HT-29 (cell line): ENCODE results near the gene SMURF2. TPM values are rescaled to one million over a fixed set of nuclear protein-coding genes. Genes with fewer than 3 reads are reported as not detected.

Experiments used
- DNase-seq: peaks from one replicate; pipeline ENCODE4 v3.0.0-alpha.2; 2015; ENCODE audit warnings: low spot score
- total RNA-seq: library from RNA; depleted of rRNA; stranded (reverse); fragments of >200 nt; shearing (Covaris generic); gene quantifications from 2 replicates; pipeline ENCODE4 v1.2.3, GENCODE V29; 2014

The SMURF2 gene
- total RNA-seq, 1 experiment from 2014 or later: 10.7 TPM

GRCh38 chr17:64540118-64540776 lies 121.9 kb downstream of the SMURF2 start:
- DNase-seq: no peak

DNA sequence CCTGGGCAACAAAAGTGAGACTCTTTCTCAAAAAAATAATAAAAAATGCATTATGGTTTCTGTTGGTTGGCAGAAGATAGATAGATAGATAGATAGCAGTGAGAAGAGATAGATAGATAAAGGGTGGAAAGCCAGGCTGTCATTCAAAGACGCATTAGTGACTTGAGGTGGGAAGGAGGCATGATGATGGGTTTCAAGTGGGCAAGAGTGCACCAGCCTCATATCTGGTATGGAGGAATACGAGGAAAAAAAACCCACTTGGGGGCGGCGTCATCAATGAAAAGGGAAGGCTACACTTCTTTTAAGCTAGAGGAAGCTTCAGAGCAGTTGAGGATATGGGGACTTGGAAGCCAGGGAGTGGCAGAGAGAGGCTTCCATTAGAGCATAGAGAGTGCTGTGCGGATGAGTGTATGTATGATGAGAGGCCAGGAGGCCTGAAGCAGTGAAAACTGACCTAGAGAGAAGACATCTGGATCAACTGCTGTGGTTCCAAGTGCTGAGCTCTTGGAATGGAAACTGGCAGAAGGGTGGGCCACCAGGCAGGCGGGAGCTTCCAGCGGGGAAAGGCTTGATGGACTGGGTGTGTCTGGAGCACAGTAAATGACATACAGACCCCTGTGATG lies 123.5 kb downstream of the SMURF2 start:
- DNase-seq: no peak

DNA sequence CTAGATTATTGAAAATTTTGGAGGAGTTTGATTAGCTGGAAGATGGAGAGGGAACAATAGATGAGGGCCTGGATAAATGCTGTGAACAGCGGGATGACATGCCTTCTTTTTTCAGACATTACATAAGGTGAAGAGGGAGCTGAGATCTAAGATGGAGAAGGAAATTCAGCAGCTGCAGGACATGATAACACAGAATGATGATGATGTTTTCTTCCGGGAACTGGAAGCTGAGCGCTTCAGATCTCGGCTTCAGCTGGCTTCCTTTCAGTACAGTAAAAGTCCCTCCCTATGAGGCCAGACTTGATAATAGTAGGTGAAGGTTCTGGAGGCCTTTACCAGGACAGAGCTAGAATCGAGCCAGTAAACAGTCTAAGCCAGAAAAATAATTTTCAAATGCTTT lies 124.6 kb downstream of the SMURF2 start:
- no peak for DNase-seq

GRCh38 chr17:64536913-64537312 lies 125.2 kb downstream of the SMURF2 start:
- no peak for DNase-seq

DNA sequence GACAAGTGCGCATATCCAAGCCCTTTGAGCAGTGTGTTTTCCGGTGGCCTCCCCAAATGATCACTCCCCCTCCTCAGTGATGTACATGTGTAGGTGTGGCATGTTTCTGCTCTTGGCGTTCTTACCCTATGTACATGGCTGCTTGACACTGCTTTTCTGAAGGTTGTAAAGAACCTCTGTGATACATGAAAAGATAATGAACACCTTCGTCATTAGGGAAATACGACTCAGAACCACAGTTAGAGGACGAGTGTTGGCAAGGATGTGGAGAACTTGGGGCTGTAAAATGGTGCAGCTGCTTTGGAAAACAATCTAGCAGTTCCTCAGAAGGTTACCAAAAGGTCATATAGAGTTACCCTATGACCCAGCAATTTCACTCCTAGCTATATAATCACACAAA lies 126.8 kb downstream of the SMURF2 start:
- no peak for DNase-seq

GRCh38 chr17:64534187-64534586 lies 127.9 kb downstream of the SMURF2 start:
- DNase-seq: peak; percentile 42

- DNase-seq: no peak
These were observed 128.3 kb downstream of the SMURF2 start for GRCh38 chr17:64533784-64534183.

- no peak for DNase-seq
These were observed 129.7 kb downstream of the SMURF2 start for GRCh38 chr17:64532409-64532808.

- DNase-seq: no peak
These were observed 130.1 kb downstream of the SMURF2 start for GRCh38 chr17:64531955-64532371.

- no peak for DNase-seq
These were observed 132.9 kb downstream of the SMURF2 start for GRCh38 chr17:64529221-64529620.

- no peak for DNase-seq
These were observed 134.2 kb downstream of the SMURF2 start for GRCh38 chr17:64527914-64528313.

DNA sequence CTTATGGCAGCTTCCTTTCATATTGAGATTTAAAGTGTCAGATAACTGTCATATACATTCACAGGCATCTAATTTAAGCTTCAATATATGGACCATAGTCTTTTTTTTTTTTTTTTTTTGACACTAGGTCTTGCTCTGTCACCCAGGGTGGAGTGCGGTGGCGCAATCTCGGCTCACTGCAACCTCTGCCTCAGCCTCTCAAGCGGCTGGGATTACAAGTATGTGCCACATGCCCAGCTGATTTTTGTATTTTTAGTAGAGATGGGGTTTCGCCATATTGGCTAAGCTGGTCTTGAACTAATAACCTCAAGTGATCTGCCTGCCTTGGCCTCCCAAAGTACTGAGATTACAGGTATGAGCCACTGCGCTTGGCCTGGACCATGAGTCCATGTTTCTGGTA lies 141.7 kb downstream of the SMURF2 start:
- no peak for DNase-seq

DNA sequence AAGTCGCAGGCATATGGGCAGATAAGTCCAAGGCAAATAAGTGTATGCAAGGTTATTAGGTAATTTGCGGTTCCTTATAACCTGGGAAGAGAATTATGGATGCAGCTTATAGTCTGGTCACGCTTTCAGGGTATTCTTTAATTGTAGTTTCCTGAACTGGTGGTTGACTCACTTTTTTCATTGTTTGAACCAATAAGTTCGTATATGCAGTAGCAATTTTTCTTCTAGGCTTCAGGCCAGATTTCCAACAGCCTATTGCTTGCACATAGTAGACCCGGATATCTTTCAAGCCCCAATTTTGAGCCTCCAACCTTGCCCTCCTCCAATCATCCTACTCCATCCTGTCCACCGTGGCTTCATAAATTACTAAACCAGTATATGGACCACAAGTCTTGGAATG lies 142.5 kb downstream of the SMURF2 start:
- no peak for DNase-seq

- no peak for DNase-seq
These were observed 146.3 kb downstream of the SMURF2 start for GRCh38 chr17:64515829-64516228.

GRCh38 chr17:64515419-64515818 lies 146.7 kb downstream of the SMURF2 start:
- no peak for DNase-seq

- no peak for DNase-seq
These were observed 152.9 kb downstream of the SMURF2 start for GRCh38 chr17:64509179-64509578.

DNA sequence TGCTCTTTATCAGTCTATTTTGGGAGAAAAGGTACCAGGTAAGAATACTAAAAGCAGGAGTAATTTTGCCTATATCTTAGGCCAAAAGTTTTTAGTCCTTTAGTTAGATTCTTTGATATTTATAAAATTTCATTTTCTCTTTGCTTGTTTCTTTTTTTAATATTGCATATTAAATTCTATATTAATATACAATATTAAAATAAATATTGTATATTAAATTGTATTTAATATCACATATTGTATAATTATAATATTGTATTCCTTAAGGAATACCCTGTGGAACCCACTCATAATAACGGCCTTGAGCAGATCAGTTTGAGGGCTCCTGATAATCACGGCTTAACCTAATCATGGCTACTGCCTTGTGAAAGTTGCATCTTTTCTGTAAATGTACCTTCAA lies 153.4 kb downstream of the SMURF2 start:
- no peak for DNase-seq

DNA sequence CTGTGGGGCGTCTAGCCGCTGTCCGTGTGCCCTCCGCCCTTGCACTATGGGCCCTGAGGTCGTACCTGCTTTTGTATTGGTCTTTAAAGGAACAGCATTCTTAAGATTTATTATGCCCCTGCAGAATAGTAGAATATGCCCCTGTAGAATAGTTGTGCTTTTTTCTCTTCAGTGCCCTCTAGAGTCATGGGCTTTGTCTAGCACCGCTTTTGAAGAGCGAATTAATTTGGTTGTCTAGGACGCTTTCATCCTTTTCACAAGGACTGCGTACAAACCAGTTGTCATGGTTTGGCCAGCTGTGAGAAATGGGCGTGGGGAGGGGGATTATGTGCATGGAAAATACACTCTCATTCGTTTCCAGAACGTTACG lies 154.7 kb downstream of the SMURF2 start:
- peak; percentile 78 for DNase-seq

GRCh38 chr17:64506576-64507412 lies 155.3 kb downstream of the SMURF2 start, which contains the start of gene CEP95:
TSS of gene CEP95 (plus strand) at chr17:64506977. CDS start at chr17:64507098, 121 bp downstream.
- no peak for DNase-seq

- peak; percentile 99 for DNase-seq
These were observed 155.9 kb downstream of the SMURF2 start, which contains the start of gene DDX5 for GRCh38 chr17:64506201-64506575. TSS of gene DDX5 (minus strand) at chr17:64506289. CDS start at chr17:64506119, 170 bp downstream.

GRCh38 chr17:64505340-64506200 lies 156.5 kb downstream of the SMURF2 start:
- peak; percentile 86 for DNase-seq
